ENCODE measurements around the gene WDSUB1. TPM values are rescaled to one million over a fixed set of nuclear protein-coding genes. Genes with fewer than 3 reads are reported as not detected.

The WDSUB1 gene
- total RNA-seq, 1 donor from 2014 or later: 8.6 TPM

DNA sequence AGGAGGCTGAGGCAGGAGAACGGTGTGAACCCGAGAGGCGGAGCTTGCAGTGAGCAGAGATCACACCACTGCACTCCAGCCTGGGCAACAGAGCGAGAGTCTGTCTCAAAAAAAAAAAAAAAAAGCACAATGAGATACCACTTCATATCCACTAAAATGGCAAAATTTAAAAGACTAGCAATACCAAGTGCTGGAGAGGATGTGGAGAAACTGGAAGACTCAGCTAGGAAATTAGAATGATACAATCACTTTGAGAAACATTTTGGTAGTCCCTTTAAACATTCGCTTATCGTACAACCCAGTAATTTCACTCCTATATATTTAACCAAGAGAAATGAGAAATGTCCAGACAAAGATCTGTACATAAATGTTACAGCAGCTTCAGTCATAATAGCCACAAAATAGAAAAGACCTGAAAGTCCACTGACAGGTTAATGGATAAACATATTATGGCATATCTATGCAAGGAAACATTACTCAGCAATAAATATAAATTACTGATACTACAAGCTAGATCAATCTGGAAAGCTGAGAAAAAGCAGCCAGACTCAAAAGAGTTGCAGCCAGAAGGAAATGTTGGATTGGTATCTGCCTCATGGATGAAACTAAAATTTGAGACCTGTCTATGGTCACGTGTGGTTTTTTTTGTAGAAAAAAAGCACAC, 40.0 kb downstream of the WDSUB1 start:
- H3K36me3 Mint-ChIP-seq (ENCODE audit: low read depth): peaks cover 56% of the 10 kb centered on the region
- TF ChIP-seq CTCF (IDR thresholded peaks at IDR 0.05): no peak
- H3K27ac Mint-ChIP-seq: no peak overlapping the region
- ChIA-PET CTCF (interaction anchor here (0.7 kb wide), 1 partner anchor 14 kb away, joined by 4 read pairs; no protein-coding TSS in a partner anchor), POLR2A (interaction anchor here (0.6 kb wide), 1 partner anchor 1713 kb away, joined by 3 read pairs; no protein-coding TSS in a partner anchor)
- ATAC-seq (ENCODE audit: low read depth) (no peak), DNase-seq (no peak)
- H3K4me1 Mint-ChIP-seq: peaks cover 15% of the 10 kb centered on the region
- H3K27me3 Mint-ChIP-seq: no peaks in the 10 kb centered on the region
- H3K4me3 Mint-ChIP-seq: no peak overlapping the region
- intact Hi-C loops (cut with micrococcal nuclease): no loop called here
- H3K9me3 Mint-ChIP-seq: peaks cover 5% of the 10 kb centered on the region

DNA sequence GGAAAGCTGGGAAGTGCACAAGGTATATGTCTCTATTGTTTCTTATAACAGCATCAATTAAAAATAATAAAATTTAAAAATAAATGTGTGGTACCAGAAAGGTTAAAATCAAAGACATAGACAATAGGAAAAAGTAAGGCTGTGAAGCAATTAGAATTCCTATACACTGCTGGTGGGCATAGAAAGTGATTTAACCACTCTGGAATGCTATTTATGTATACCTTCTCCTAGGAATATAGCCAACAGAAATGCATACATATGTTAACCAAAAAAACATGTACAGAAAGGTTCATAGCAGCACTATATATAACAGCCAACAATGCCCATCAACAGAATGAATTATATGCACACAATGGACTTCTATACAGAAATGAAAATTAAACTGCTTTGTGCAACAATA, 43.0 kb downstream of the WDSUB1 start:
- H3K4me1 Mint-ChIP-seq: no peaks in the 10 kb centered on the region
- no peak for TF ChIP-seq CTCF (IDR thresholded peaks at IDR 0.05)
- ATAC-seq (ENCODE audit: low read depth) (no peak), DNase-seq (no peak)
- POLR2A ChIA-PET: no interaction called here
- intact Hi-C loops (cut with micrococcal nuclease): no loop called here
- peaks cover 78% of the 10 kb centered on the region for H3K36me3 Mint-ChIP-seq (ENCODE audit: low read depth)
- no peak overlapping the region for H3K4me3 Mint-ChIP-seq
- H3K9me3 Mint-ChIP-seq: peaks cover 5% of the 10 kb centered on the region
- CTCF ChIA-PET: no interaction called here
- H3K27me3 Mint-ChIP-seq: no peaks in the 10 kb centered on the region
- no peak overlapping the region for H3K27ac Mint-ChIP-seq

GRCh38 chr2:159234868-159235267, 51.6 kb downstream of the WDSUB1 start:
- intact Hi-C loops (cut with micrococcal nuclease): no loop called here
- Mint-ChIP-seq H3K36me3 (ENCODE audit: low read depth) (peaks cover 53% of the 10 kb centered on the region), H3K9me3 (no peaks in the 10 kb centered on the region), H3K27me3 (no peaks in the 10 kb centered on the region), H3K27ac (no peak overlapping the region), H3K4me3 (no peak overlapping the region), H3K4me1 (no peaks in the 10 kb centered on the region)
- CTCF ChIA-PET: no interaction called here
- no peak for DNase-seq
- POLR2A ChIA-PET: no interaction called here
- ATAC-seq (ENCODE audit: low read depth): no peak
- TF ChIP-seq CTCF (IDR thresholded peaks at IDR 0.05): no peak

- Mint-ChIP-seq H3K27ac (no peak overlapping the region), H3K36me3 (ENCODE audit: low read depth) (peaks cover 36% of the 10 kb centered on the region), H3K4me3 (no peak overlapping the region), H3K27me3 (no peaks in the 10 kb centered on the region), H3K9me3 (no peaks in the 10 kb centered on the region), H3K4me1 (no peaks in the 10 kb centered on the region)
- ATAC-seq (ENCODE audit: low read depth) (no peak), DNase-seq (no peak)
- TF ChIP-seq CTCF (IDR thresholded peaks at IDR 0.05): no peak
- intact Hi-C loops (cut with micrococcal nuclease): no loop called here
- POLR2A ChIA-PET: no interaction called here
- CTCF ChIA-PET: interaction anchor here (0.6 kb wide), 1 partner anchor 14 kb away, joined by 4 read pairs; no protein-coding TSS in a partner anchor
Observed at GRCh38 chr2:159232456-159233170, 53.9 kb downstream of the WDSUB1 start.

- Mint-ChIP-seq H3K27ac (no peak overlapping the region), H3K4me1 (no peaks in the 10 kb centered on the region), H3K27me3 (no peaks in the 10 kb centered on the region), H3K9me3 (no peaks in the 10 kb centered on the region), H3K4me3 (no peak overlapping the region), H3K36me3 (ENCODE audit: low read depth) (peaks cover 21% of the 10 kb centered on the region)
- DNase-seq (no peak), ATAC-seq (ENCODE audit: low read depth) (no peak)
- TF ChIP-seq CTCF (IDR thresholded peaks at IDR 0.05): no peak
- intact Hi-C loops (cut with micrococcal nuclease): no loop called here
- POLR2A ChIA-PET: no interaction called here
- CTCF ChIA-PET: no interaction called here
Observed at GRCh38 chr2:159230145-159230877, 56.2 kb downstream of the WDSUB1 start.
